Esophagus (tissue), 2 donors: ENCODE measurements around the gene ABHD6. TPM values are rescaled to one million over a fixed set of nuclear protein-coding genes. Genes with fewer than 3 reads are reported as not detected.
"Not testable (repeated sequence)": the region's sequence is repeated elsewhere in the genome, so short reads cannot be mapped to it uniquely, and the experiment has no call there.

ENCODE experiments used
- H3K27ac ChIP-seq, 2 donors: one replicate each; pipeline ENCODE4 v1.5.1; 2013; ENCODE audit warnings: low read depth in 2 of 2, mild to moderate bottlenecking in 2 of 2, inconsistent platforms in 1 of 2, low read length in 1 of 2, moderate library complexity in 1 of 2
- H3K27me3 ChIP-seq, 2 donors: one replicate each; pipeline ENCODE4 v1.6.1; 2013; ENCODE audit warnings: low read length in 2 of 2, control low read depth in 1 of 2, mild to moderate bottlenecking in 1 of 2; ENCODE audit not compliant: insufficient read depth in 2 of 2, control insufficient read depth in 1 of 2
- H3K36me3 ChIP-seq, 2 donors: one replicate each; pipeline ENCODE4 v1.6.1; 2013; ENCODE audit warnings: low read length in 1 of 2; ENCODE audit not compliant: control insufficient read depth in 2 of 2, insufficient read depth in 2 of 2
- H3K4me1 ChIP-seq, 2 donors: one replicate each; pipeline ENCODE4 v1.6.1; 2013; ENCODE audit warnings: low read length in 1 of 2; ENCODE audit not compliant: control insufficient read depth in 2 of 2, insufficient read depth in 2 of 2
- H3K4me3 ChIP-seq, 2 donors: one replicate each; pipeline ENCODE4 v1.5.1; 2013; ENCODE audit warnings: low read length in 2 of 2, mild to moderate bottlenecking in 2 of 2, low read depth in 1 of 2, moderate library complexity in 1 of 2
- H3K9me3 ChIP-seq, 2 donors: one replicate each; pipeline ENCODE4 v1.6.1; 2013; ENCODE audit warnings: mild to moderate bottlenecking in 2 of 2, low read depth in 1 of 2, low read length in 1 of 2, moderate library complexity in 1 of 2; ENCODE audit not compliant: control insufficient read depth in 2 of 2, insufficient read depth in 1 of 2
- WGBS, 2 donors: extraction: QIAGEN DNeasy Blood & Tissue Kit; methylation state at CpG; one replicate each; pipeline ENCODE4 v1.1.7; 2013; 5-methylcytosine and 5-hydroxymethylcytosine counted together
- polyA plus RNA-seq, 2 donors: library from polyadenylated mRNA; stranded (reverse); fragments of 200-250 nt; gene quantifications; one replicate each; pipeline ENCODE4 v1.2.3, GENCODE V29; 2013
- donor health status: healthy with polysubstance abuse.
- donor health status: Bipolar disorder and iron deficiency.

Gene ABHD6
- polyA plus RNA-seq, 2 donors, result 4.3 to 5.6 TPM

GRCh38 chr3:58218904-58219303 is 18.7 kb upstream of the ABHD6 start:
- Histone ChIP-seq H3K9me3 (no peaks in the 10 kb centered on the region), H3K27ac (no peak overlapping the region), H3K27me3 (no peaks in the 10 kb centered on the region), H3K4me3 (no peak overlapping the region), H3K4me1 (peaks cover 0 to 20% of the 10 kb centered on the region in 2 donors), H3K36me3 (no peaks in the 10 kb centered on the region)
- WGBS, 2 donors, result 83% methylated on average over 1 of the region's 1 CpG

DNA sequence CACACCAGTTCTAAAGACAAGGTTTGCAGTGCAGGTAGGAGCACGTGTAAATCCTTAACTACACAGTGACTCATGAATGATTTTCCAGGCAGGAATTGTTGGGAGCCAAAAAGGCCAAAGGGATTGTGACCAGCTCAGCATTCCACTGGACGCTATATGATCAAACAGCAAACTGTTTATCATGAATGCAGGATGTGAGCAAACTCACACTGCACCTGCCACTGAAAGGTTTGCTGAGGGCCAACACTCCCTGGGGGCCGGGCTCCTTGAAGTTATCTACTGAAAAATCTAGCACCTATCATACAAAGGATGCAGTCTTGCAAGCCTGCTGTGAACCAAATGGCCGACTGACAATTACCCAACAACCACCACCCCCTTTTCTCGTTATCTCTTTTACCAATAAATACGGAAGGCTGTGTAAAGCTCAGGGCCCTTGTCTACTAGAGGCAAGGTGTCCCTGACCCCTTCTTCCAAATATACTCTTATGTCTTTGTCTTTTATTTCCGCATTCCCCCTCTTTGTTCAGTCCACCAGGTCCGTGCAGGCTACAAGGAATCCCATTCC is 15.3 kb upstream of the ABHD6 start:
- H3K27ac ChIP-seq, result no peak overlapping the region
- 59 to 60% methylated on average over 8 of the region's 8 CpGs for WGBS, 2 donors
- no peaks in the 10 kb centered on the region for H3K9me3 ChIP-seq

DNA sequence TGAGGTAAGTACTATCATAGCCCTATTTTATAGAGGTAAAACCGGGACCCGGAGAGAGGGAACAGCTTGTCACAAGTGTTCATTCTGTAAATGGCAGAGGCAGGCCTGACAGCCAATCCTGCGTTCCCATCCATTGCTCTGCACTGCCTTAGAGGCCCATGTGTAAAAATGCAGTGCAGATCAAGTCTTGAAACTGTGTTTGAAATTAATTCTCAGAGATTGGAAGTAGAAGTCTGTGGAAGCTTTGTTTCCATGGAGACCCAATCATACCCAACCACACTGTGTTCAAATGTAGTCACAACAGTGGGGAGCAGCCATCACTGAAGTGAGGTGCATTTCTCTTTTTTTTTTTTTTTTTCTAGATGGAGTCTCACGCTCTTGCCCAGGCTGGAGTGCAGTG is 13.7 kb upstream of the ABHD6 start:
- H3K27me3 ChIP-seq, result no peaks in the 10 kb centered on the region
- 92 to 95% methylated on average over 4 of the region's 4 CpGs for WGBS, 2 donors
- no peak overlapping the region for H3K4me3 ChIP-seq
- no peaks in the 10 kb centered on the region for H3K4me1 ChIP-seq
- H3K9me3 ChIP-seq, result no peaks in the 10 kb centered on the region
- H3K27ac ChIP-seq, result no peak overlapping the region
- H3K36me3 ChIP-seq, result no peaks in the 10 kb centered on the region

More for the DNA sequence above, 15.3 kb upstream of the ABHD6 start:
- H3K4me3 ChIP-seq, result no peak overlapping the region
- no peaks in the 10 kb centered on the region for H3K36me3 ChIP-seq
- peaks cover 0 to 3% of the 10 kb centered on the region in 2 donors for H3K4me1 ChIP-seq
- no peaks in the 10 kb centered on the region for H3K27me3 ChIP-seq

GRCh38 chr3:58227933-58228332 is 9.7 kb upstream of the ABHD6 start:
- not testable (repeated sequence) for H3K4me3 ChIP-seq, H3K36me3 ChIP-seq, H3K4me1 ChIP-seq, H3K27me3 ChIP-seq, H3K9me3 ChIP-seq, H3K27ac ChIP-seq
- 93 to 95% methylated on average over 3 of the region's 3 CpGs for WGBS, 2 donors

- WGBS, 2 donors, result 16 to 53% methylated on average over 1 of the region's 1 CpG
- H3K36me3 ChIP-seq, result no peaks in the 10 kb centered on the region
- no peaks in the 10 kb centered on the region for H3K27me3 ChIP-seq
- no peaks in the 10 kb centered on the region for H3K9me3 ChIP-seq
- no peak overlapping the region for H3K4me3 ChIP-seq
- H3K4me1 ChIP-seq, result peaks cover 0 to 3% of the 10 kb centered on the region in 2 donors
- H3K27ac ChIP-seq, result no peak overlapping the region
These were observed 6.6 kb upstream of the ABHD6 start for GRCh38 chr3:58230876-58231552.

DNA sequence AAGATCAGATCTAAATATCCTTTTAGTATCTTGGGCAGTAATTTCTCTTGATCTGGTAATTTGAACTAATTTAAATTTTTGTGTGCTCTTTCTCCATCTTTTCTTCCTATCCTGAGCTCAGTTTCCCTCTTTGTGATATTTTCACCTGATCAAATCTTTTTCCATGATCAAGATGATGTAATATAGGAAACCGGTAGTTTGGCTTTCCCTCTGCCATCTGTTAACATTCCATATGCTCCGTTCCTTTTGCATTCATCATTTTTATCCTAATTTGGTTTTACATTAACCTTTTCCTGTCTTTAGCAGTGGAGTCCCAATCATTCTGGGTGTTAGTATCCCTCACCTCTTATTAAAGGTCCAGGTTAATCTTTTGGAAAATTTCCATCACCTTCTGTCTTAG is 5.9 kb upstream of the ABHD6 start:
- WGBS, 2 donors, result 32 to 34% methylated on average over 2 of the region's 2 CpGs
- no peaks in the 10 kb centered on the region for H3K27me3 ChIP-seq
- H3K4me1 ChIP-seq, result peaks cover 0 to 3% of the 10 kb centered on the region in 2 donors
- no peaks in the 10 kb centered on the region for H3K9me3 ChIP-seq
- H3K4me3 ChIP-seq, result no peak overlapping the region
- no peaks in the 10 kb centered on the region for H3K36me3 ChIP-seq
- H3K27ac ChIP-seq, result no peak overlapping the region

DNA sequence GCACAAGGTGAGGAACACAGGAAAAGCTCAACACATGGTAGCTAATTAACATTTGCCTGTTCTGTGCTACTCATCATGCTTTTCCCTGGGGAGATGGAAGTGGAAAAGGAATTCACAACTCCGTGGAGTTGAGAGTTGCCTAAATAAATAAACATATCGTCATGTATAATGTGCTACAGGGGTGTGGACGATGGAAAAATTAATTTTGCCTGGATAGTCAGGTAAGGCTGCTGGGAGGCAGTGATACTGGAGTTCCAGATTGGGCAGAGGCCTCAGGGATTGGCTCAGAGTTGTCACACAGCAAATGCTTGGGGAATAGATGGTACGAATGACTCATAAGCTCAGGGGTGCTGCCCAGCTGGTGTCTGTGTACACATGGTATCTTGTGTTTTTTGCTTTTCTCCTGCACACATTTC is 3.1 kb upstream of the ABHD6 start:
- Histone ChIP-seq H3K27ac (no peak overlapping the region), H3K9me3 (no peaks in the 10 kb centered on the region), H3K4me1 (peaks cover 3 to 7% of the 10 kb centered on the region in 2 donors), H3K4me3 (no peak overlapping the region), H3K27me3 (no peaks in the 10 kb centered on the region), H3K36me3 (no peaks in the 10 kb centered on the region)
- 33 to 36% methylated on average over 4 of the region's 4 CpGs for WGBS, 2 donors

GRCh38 chr3:58235970-58236369 is 1.6 kb upstream of the ABHD6 start:
- peaks cover 3 to 7% of the 10 kb centered on the region in 2 donors for H3K4me1 ChIP-seq
- 78 to 81% methylated on average over 4 of the region's 4 CpGs for WGBS, 2 donors
- H3K36me3 ChIP-seq, result no peaks in the 10 kb centered on the region

DNA sequence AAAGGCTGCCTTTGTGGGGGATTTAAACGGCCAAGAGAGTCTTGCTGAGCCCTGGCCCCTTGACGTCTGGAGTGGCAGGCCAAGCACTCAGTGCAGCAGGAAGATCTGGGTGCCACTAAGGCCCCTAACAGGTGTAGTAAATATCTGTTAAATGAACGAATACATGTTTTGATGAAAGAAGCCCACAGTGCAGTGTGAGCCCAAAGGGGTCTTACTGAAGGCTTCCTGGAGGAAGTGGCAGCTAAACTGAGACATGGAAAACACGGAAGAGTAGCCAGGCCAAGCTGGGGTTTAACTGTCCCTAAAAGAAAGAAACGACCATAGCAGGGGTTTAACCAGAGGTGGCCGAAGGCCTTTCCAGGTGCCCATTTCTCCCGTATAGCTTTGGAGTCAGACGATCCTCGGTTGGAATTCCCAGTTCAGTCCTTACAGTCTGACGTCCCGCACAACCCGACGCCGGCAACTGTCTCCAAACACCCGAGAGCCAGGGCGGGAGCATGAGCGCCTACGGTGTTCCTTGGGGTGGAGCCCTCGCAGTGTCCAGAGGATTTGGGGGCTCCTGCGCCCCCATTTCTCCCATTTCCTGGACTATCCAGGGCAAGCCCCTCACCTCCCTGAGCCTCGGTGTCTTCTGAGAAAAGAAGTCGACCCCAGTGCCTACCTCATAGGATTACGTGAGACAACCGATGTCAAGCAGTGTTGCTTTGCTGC is 910 bp upstream of the ABHD6 start:
- 14 to 17% methylated on average over 24 of the region's 24 CpGs for WGBS, 2 donors
- Histone ChIP-seq H3K27ac (peak overlapping the region; percentile 46 to 52), H3K36me3 (no peaks in the 10 kb centered on the region), H3K9me3 (no peaks in the 10 kb centered on the region), H3K4me3 (peak overlapping the region; percentile 58 to 79), H3K27me3 (no peaks in the 10 kb centered on the region), H3K4me1 (peaks cover 3 to 9% of the 10 kb centered on the region in 2 donors)

More at GRCh38 chr3:58235970-58236369, 1.6 kb upstream of the ABHD6 start:
- no peaks in the 10 kb centered on the region for H3K27me3 ChIP-seq
- no peak overlapping the region for H3K4me3 ChIP-seq
- H3K27ac ChIP-seq, result no peak overlapping the region
- no peaks in the 10 kb centered on the region for H3K9me3 ChIP-seq
